HG03575 (cell line): Measurements from ENCODE around the gene ZNF740.

Experiments
- ATAC-seq: cut with Tn5 transposase; IDR thresholded peaks from one replicate; pipeline ENCODE4 v1.9.1; 2021; ENCODE audit not compliant: unreplicated experiment, insufficient number of reproducible peaks, low FRiP score; ENCODE audit errors: extremely low read depth

ZNF740 gene

DNA sequence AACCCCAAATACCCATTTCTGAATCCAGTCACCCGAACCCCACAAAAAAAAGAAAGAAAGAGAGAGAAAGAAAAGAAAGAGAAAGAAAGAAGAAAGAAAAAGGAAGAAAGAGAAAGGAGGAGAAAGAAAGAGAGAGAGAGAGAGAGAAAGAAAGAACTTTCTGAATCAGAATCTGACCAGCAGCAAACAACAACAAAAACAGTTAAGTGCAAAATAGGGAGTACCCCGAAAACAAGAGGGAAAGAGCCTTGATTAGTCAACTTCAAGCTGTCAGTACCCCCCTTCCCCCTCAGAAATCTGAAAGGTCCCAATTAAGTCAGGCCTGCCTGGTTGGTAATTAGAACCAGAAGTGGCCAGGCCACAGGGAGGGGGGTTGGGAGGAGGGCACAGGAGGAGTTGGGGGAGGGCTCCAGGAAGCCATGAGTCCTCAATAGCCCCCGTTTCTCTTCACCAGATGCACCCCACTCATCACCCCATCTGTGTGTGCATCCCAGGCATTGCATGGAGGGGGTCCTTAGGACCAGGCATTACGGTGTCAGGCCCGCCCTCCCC, 41.7 kb downstream of the ZNF740 start:
- no peak for ATAC-seq

- no peak for ATAC-seq
Measured at GRCh38 chr12:53222806-53223261, 42.3 kb downstream of the ZNF740 start.

- no peak for ATAC-seq
Measured at GRCh38 chr12:53223389-53224060, 43.0 kb downstream of the ZNF740 start.

DNA sequence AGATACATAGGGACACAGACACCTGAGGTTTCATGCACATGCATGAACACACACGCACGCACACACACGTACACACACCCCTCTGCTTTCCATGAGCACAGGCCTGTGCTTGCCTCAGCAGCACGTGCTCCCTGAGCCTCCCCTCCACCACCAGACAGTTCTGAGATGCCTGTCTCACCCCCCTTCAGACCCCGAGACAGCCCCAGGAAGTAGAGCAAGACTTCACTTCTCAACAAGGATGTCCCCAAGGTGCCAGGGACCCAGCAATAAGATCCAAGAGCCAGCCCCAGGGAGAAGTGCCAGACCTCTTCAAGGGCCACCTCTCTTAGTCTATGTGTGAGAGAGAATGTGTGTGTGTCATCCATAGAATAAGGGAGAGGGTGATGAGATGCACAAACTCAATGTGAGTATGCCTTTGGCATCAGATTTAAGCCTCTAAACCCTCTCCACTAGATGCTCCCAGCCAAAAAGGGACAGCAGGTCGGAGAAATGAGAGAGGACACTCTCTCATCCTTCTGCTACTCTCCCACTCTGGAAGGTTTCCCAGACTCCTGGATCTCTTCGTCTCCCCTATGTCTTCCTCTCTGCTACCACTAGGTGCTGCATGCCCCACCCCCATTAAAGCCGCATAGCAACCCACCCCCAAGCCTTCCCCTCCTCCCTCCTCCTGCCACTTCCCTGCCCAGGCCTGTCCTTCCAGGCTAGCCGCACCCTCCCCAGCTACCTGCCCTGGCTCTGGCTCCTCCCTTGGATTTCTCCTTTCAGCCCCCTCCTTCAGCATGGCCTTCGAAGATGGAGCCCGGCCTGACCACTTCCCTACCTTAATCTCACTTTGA, 43.8 kb downstream of the ZNF740 start:
- ATAC-seq: no peak

DNA sequence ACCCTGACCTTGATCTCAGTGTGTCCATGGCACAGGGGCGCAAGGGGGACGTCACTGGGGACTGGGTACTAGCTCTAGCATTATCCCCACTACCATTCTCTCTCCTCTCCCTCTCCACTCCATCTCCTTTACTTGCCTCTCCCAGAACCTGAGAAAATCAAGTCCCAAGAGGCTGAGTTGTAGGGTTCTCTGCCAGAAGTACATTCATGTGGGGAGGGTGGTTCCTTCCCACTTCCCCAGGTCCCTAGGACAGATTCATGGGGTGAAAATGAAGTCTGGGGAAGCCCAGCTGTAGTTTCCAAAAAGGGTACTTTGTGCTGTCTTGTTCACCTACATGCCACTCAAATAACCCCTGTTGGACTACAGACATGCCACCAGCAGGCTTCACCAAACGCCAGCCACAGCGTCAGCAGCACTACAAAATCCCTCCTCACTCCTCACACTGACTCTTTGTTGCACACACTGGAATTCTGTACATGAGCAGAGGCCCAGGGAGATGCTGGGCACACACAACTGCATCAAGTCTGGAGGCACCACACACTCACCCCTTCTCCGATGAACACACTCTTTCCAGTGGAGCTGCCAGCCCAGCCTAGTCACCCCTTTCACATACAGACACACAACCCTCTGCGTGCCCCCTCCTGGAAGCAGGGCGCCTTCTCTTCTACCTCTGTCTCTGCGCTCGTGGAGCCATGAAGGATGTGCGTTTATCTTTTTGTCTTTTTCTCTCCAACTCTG, 44.5 kb downstream of the ZNF740 start:
- ATAC-seq: no peak

GRCh38 chr12:53225635-53226424, 45.3 kb downstream of the ZNF740 start:
- no peak for ATAC-seq

DNA sequence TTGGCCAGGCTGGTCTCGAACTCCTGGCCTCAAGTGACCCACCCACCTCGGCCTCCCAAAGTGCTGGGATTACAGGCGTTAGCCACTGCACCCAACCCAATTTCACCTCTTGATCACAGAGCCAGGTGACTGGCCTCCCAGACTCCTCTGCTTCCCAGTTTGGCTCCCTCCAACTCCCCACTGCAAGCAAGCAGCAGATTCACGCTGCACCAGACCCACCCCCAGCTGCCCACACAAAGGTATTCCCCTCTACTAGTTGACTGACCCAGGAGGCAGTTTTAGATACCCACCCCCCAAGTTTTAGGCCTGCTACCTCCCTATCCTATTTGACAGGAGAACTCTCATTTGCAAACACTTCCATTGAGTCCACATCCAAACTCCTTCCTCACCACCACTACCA, 46.3 kb downstream of the ZNF740 start:
- no peak for ATAC-seq

- no peak for ATAC-seq
Measured at GRCh38 chr12:53227341-53227740, 46.8 kb downstream of the ZNF740 start.

- no peak for ATAC-seq
Measured at GRCh38 chr12:53227836-53228235, 47.3 kb downstream of the ZNF740 start.

- ATAC-seq: no peak
Measured at GRCh38 chr12:53229454-53229853, 48.9 kb downstream of the ZNF740 start.

DNA sequence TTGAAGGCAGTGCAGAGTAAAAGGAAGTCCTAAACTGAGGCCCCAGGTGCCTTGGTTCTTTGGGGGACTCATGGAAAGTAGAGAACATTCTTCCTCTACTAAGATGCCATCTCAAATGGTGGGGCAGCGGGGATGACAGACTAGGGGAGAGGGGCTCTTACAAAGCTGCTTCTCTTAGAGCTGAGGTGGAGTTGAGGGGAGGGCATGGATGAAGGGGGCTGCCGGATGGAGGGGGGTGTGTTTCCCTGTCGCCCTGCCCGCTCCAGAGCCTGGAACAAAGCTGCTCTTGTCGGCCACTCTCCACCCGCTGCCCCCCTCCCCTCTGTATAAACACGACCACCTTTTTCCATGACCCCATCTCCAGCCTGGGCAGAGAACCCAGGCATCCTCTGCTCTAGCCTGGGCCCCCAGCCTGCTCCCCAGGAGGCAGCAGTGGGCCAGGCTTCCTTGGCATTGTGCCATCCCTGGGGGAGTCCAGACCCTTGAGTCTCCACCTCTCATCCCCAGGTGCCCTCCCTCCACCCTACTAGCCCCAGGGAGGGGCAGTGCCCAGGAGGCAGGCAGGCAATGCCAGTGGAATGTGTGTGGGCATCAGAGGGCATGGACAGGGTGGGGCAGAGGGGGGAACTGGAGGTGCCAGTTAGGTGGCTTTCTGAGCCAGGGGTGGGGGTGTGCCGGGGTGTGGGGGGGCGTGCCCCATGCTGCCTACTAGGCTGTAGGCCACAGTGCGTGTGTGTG, 49.8 kb downstream of the ZNF740 start:
- no peak for ATAC-seq

DNA sequence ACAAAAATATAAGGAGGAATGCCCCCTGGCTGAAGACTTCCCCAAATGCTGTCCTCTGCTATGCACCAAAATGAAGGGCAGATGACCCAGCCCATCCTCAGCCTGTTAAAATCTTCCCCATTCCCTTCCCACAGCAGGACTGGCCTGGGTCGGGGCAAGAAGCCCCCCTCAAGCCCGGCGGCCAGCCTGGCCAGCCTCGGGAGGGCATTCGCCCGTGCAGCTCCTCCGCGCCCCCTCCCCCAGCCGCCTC, 51.1 kb downstream of the ZNF740 start:
- no peak for ATAC-seq

DNA sequence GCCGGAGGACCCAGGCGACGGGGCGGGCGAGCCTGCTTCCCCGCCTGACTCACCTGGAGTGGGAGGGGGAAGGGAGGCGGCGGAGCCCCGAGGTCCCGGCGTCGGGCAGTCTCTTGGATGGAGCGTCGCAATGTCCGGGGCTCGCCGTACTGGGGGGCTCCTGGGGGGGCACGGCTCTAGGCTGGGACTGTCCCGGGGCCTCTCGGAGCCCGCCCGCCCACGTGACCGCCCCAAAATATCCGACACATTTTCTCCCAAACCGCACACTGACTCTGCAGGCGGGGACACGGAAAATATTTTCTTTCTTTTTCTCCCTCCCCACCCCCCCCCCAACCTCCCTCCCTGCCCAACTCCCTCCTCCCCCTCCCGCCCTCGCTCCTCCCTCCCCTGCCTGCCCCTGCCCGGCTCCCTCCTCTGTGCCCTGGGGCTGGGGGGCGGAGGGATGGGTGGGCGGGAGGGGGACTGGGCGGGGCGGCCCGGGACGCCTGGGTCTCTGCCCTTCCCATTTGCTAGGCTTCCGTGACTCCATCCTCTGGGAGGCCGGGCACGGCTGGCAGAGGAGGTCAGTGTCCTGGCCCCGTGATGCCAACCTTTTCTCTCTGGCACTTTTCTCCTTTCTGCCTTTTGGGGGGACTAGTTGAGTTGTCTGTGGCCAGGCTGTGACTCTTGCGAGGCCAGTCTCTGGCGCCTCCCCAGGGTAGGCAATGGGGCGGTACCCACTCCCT, 51.6 kb downstream of the ZNF740 start, which contains the start of gene RARG:
Gene RARG, minus strand, starts transcription at position 289 of the 725 bp plus-strand sequence. CDS start 4,664 bp downstream, outside the sequence.
- ATAC-seq: no peak

GRCh38 chr12:53232646-53233461, 52.3 kb downstream of the ZNF740 start:
- no peak for ATAC-seq

- ATAC-seq: no peak
Measured at GRCh38 chr12:53233671-53234121, 53.2 kb downstream of the ZNF740 start.

DNA sequence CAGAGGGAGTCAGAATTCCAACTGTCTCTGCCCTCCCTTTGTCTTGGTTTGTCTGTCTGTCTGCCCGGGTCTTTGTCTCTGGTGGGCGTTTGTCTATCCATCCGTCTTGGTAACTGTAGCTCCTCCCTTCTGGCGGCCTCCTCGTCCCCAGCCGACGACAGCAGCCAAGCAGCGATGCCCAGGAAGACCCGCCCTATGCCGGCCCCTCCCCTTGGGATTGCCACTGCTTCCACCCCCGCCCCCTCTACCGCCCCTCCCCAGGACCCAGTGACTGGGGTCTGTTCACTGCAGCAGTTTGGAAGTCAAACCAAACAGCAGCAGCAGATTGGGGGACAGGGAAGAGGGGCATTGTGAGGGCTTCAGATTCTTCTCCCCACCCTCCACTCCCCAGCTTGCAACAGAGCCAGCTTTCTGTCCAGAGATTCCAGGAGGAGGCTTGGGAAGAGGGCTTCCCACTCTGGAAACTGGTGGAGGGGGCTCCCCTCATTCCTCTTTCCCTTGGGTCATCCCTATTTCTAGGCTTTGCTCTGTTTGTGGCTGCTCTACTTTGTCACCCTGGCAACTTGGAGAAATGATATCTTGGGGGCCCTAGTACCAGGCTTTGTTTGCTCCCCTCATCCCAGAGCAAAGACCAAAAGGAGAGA, 53.9 kb downstream of the ZNF740 start:
- ATAC-seq: no peak
